NCI-H1417 (cell line): Measurements from ENCODE around the gene IL17C.
A peak's percentile ranks its signal among the peaks of the same experiment; 100 is the strongest.
"Not testable (repeated sequence)": the region's sequence is repeated elsewhere in the genome, so short reads cannot be mapped to it uniquely, and the experiment has no call there.

Experiments
- DNase-seq, 3 experiments: peaks; one replicate each; lab custom pipeline; 2025; lab: John Stamatoyannopoulos, UW

Gene IL17C, protein sequence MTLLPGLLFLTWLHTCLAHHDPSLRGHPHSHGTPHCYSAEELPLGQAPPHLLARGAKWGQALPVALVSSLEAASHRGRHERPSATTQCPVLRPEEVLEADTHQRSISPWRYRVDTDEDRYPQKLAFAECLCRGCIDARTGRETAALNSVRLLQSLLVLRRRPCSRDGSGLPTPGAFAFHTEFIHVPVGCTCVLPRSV

DNA sequence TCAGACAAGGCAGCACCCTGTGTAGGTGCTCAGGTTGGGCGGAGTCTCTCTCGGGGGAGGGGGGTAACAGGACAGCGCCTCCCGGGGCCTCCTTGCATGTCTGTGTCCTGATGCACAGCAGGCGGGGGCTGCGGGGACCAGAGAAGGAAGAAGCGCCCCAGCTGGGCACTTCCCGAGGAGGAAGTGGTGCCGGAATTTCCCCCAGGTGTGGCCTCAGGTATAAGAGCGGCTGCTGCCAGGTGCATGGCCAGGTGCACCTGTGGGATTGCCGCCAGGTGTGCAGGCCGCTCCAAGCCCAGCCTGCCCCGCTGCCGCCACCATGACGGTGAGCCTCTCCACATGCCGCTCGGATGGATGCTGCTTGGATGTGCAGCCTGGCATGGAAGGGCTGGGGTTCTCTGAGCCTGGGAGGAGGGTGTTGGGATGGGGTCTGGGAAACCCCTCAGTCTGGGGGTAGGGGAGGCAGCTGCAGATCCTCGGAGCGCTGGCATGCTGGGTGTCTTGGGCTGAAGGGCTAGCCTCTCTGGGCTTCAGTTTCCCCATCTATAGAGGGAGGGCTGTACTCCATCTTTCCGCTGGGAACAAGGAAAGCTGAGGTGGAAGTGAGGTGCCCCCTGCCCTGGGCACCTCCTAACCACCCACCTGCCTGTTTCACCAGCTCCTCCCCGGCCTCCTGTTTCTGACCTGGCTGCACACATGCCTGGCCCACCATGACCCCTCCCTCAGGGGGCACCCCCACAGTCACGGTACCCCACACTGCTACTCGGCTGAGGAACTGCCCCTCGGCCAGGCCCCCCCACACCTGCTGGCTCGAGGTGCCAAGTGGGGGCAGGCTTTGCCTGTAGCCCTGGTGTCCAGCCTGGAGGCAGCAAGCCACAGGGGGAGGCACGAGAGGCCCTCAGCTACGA lies at the start of gene IL17C:
IL17C (plus strand) TSS at position 250 of the 908 bp plus-strand sequence; CDS start at position 320, 70 bp downstream.
- DNase-seq = peak; percentile 58 to 82 (median 72)

DNA sequence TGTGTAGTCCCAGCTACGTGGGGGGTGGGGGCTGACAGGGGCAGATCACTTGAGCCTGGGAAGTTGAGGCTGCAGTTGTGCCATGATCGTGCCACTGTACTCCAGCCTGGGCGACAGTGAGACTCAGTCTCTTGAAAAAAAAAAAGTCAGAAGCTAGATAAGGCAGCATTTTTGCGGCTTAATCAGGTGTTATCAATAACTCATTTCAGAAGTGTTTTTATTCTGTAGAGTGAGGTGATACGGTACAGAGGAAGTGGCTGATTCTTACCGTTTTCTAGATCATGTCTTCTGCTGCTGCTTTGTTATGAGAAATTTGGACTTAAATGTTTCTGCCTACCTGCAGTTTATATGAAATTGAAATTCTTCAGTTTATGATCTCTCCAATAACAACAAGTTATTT lies 49.6 kb upstream of the IL17C start:
- DNase-seq = no peak

DNA sequence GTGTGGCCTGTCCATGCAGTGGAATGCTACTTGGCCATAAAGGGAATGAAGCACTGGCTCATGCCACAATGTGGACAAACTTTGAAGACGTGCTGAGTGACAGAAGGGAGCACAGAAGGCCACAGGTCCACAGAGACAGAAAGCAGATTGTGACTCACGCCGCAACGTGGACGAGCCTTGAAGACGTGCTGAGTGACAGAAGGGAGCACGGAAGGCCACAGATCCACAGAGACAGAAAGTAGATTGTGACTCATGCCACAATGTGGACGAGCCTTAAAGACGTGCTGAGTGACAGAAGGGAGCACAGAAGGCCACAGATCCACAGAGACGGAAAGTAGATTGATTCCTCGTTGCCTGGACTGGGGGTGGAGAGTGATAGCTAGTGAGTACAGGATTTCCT lies 48.9 kb upstream of the IL17C start:
- no peak for DNase-seq

DNA sequence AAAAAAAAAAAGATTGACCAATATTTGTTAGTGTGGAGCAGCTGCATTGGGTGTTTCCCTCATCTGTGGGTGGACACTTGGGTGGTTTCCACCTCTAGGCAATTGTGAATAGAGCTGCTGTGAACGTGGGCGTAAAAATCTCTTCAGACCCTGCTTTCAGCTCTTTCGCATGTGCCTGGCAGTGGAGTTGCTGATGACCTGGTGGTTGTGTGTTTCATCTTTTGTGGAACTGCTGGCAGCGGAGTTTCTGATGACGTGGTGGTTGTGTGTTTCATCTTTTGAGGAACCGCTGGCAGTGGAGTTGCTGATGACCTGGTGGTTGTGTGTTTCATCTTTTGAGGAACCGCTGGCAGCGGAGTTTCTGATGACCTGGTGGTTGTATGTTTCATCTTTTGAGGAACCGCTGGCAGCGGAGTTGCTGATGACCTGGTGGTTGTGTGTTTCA lies 46.8 kb upstream of the IL17C start:
- DNase-seq = no peak

DNA sequence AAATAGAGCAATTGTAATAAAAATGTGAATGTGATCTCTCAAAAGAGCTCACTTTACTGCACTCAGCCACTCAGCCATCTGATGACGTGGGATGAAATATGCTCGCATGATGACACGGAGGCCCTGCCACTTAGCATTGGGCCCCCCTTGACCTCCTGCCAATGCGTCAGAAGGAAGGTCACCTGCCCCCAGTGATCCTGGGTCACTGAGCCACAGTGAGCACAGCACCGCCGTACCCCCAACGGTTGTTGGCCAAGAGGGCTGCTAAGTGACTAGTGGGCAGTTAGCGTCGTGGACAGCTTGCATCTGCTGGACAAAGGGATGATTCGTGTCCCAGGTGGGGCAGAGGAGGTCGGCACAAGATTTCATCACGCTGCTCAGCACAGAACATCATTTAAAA lies 45.3 kb upstream of the IL17C start:
- no peak for DNase-seq

DNA sequence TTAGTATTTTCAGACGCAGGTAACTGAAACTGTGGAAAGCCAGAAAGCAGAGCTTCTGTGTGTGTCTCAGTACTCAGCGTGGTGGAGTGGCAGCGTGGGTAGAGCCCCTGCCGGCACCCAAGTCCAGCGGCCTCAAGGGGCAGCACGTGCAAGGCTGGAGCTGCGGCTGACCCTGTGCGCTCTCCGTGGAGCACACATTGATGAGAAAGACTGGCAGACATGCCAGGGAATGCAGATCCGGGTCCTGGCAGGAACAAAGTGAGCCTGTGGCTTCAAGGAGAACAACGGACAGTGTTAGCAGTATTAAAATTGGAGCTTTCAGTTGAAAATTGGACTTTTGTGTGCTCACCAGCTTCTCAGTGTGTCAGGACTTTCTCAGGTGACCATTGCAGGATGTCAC lies 44.9 kb upstream of the IL17C start:
- no peak for DNase-seq

DNA sequence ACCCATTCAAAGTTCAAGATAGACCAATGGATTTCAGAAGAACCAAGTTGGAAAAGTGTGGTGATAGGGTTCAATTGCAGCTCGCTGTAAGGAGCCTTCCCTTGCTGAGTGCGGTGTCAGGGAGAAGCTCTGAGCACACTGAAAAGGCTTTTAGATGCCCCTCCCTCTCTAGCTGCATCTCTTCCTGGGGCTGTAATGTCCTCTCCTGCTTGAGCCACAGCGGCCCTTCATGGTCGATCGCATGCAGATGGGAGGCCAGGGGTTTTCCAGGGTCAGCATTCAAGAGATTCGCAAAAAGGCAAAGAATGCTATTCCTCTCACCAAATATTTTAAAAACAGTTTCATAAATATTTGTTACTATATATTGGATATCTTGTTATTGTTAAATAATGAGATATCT lies 44.5 kb upstream of the IL17C start:
- DNase-seq = no peak

DNA sequence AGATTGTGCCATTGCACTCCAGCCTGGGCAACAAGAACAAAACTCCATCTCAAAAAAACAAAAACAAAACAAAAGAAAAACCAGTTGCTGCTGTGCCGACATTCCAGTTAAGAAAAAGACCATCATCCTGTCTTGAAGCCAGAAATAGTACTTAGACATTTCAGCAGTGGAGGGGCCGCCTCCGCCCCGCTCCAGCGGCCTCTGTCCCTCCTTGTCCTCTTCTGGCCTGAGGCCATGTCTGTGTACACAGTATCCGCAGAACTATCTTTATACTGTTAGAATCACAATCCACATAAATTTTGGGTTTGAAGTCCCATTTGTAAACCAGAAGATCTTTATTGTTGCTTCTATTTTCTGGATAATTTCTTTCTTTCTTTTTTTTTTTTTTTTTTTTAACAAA lies 43.3 kb upstream of the IL17C start:
- no peak for DNase-seq

DNA sequence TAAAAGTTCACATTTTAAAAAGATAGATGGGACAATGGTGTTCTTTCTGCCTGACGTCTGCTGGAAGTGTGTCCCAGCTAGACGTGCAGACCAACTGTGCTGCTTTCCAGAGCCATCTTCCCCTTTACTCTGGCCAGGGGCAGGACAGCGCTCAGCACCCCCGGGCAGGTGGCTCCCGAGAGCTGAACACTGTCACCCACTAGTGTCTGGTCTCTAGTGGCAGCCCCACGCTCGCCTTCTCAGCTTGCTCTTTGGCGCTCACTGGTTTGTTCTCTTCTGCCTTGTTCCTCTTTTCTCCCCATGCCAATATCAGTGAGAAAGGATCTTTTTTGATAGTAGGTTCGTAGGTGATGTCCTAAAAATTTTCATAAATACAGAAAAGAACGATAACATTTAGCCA lies 42.5 kb upstream of the IL17C start:
- no peak for DNase-seq

DNA sequence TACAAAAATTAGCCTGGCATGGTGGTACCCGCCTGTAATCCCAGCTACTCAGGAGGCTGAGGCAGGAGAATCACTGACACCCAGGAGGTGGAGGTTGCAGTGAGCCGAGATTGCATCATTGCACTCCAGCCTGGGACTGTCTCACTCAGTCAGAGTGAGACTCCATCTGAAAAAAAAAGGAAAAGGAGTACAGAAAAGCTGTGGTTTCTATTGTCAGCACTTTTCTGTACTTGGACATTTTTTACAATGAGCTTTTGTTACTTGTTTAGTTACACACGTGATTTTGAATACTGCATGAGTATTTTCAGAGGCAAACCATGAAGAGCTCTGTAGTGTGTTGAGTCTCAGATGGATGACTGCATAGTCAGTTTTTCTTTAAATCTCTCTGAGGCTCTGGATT lies 41.9 kb upstream of the IL17C start:
- no peak for DNase-seq

DNA sequence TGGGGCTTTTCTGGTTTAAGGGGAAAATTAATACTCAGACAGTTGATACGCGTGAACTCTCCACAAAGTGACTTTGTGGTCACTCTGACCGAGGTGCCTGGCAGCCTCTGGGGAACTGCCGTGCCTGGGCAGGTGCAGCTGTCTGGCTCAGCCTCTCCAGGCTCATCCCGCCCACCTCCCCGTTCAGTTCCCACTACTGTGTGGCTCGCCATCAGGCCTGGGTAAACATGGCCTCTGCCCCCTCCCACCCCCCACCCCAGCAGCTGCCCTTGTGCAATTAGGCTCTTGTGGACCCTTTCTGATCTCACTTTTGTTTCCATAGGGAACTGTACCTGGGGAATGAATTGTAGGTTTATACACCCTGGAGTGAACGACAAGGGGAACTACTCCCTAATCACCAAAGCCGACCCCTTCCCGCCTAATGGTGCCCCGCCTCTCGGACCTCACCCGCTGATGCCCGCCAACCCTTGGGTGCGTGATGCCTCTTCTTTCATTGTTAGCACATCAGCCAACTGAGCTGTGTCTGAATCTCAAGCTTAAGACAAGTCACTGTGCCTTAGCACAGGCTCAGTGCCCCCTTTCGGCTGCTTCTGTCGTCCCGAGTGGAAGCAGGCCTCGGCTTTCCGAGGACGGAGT lies 40.4 kb upstream of the IL17C start:
- DNase-seq = peak; percentile 38 to 85 (median 59)

DNA sequence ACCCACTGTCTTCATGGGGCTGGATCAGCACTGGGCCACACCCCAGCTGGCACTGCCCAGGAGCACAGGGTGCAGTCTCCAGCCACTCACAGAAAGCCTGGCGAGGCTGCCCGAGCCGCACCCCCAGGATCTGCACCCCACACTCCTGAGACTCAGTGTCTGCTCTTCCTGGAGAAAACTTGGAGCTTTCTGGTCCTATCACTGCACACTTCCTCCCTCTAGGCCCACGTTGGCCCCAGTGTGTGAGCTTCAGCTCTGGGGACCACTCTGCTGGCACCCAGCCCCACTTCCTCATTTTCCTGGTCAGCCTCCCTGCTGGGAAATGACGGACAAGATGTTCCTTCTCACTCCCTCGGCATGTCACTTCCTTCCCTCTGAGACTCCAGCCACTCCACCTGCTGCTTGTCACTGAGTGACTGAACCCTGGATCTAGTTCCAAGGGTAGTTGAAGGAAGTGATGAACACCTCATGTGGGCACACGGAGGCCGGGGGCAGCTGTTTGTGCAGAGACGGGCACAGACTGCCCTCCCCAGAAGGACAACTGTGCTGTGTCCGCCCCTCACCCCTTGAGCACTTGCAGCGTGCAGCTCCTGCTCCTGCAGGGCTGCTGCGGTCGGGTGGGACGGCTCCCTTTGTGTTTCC lies 39.2 kb upstream of the IL17C start:
- DNase-seq = no peak

DNA sequence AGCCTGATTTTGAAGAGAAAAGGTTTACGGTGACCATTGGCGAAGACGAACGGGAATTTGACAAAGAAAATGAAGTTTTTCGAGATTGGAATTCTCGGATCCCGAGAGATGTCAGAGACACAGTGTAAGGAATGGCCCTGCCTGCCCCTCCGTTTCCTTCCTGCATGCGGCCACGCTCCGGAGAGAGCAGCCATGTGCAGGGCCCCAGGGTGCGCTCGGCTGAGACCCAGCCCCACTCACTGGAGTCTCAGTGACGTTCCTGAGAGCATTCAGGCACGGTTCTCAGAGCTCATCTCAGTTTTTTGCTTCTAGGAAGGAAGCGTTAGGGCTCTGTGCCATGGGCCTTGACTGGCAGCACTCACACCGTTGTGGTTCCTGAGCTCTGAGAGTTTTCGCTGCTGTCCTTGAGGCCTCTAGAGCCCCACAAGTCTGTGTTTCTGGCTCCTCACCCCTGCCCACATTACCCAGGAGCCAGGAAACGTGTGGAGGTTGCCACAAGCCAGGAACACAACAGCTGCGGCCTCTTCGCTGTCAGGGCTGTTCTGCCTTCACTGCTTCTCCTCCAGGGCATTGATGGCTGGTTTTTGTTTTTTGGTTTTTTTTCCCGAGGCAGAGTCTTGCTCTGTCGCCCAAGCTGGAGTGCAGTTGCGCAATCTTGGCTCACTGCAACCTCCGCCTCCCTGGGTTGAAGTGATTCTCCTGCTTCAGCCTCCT lies 38.4 kb upstream of the IL17C start:
- no peak for DNase-seq

DNA sequence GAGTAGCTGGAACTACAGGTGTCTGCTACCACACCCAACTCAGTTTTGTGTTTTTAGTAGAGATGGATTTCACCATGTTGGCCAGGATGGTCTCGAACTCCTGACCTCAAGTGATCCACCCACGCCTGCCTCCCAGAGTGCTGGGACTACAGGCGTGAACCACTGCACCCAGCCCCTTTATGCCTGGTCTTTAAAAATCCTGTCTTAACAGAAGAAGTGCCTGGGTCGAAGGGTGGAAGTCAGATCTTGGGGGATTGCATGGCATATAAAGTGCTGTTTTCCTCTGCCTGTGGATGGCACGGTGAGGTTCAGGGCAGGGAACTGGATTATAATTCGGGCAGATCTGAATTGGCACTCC lies 37.9 kb upstream of the IL17C start:
- no peak for DNase-seq

DNA sequence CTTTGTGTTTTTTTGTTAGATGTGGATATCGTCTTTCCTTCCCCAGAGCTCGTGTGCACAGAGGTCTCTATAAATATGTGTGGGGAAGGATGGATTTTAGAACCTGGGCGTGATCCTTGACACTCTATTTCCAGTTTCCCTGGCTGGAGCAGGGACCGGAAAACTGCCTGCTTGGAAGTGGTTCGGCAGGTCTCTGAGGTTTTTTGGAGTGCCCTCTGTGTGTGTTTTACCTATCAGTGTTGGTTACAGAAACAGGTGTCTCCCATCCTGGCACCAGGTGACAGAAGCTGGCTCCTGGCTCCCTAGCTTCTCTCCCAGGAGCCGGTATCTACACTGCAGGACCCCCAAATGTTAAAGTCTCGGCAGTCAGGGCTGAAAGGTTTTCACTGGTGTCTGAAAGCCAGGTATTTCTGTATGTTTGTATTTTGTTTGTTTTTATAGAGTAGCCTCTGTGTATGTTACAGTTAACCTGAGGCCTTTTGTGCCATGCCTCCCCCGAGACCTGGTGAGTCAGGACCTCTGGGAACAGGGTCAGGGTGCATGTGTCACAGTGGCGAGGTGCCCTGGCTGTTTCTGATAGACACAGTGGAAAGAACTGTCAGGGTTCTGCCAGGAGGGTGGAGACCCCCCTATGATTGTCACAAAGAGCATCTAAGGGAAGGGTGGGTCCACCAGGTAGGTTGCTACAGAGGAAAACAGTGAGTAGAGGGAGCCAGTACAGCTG lies 36.9 kb upstream of the IL17C start:
- peak in 1 of 3 experiments; percentile 9 for DNase-seq

DNA sequence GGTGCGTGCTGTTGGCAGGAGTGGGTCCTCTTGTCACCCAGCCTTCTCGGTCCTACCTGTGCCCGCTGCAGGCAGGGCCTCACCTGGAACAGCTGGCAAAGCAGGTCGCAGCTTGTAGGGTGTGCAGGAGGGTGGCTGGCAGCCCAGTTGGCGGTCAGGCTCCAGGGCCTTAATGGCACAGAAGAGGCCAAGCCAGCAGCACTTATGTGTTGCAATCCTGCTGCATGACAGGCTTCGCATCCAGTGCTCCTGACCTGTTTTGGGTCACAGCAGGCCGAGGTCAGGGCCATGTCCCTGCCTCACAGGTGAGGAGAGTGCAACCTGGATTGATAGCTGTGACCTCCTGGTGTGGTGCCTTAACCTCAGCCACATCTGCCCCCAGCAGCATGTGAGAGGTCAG lies 36.3 kb upstream of the IL17C start:
- no peak for DNase-seq

DNA sequence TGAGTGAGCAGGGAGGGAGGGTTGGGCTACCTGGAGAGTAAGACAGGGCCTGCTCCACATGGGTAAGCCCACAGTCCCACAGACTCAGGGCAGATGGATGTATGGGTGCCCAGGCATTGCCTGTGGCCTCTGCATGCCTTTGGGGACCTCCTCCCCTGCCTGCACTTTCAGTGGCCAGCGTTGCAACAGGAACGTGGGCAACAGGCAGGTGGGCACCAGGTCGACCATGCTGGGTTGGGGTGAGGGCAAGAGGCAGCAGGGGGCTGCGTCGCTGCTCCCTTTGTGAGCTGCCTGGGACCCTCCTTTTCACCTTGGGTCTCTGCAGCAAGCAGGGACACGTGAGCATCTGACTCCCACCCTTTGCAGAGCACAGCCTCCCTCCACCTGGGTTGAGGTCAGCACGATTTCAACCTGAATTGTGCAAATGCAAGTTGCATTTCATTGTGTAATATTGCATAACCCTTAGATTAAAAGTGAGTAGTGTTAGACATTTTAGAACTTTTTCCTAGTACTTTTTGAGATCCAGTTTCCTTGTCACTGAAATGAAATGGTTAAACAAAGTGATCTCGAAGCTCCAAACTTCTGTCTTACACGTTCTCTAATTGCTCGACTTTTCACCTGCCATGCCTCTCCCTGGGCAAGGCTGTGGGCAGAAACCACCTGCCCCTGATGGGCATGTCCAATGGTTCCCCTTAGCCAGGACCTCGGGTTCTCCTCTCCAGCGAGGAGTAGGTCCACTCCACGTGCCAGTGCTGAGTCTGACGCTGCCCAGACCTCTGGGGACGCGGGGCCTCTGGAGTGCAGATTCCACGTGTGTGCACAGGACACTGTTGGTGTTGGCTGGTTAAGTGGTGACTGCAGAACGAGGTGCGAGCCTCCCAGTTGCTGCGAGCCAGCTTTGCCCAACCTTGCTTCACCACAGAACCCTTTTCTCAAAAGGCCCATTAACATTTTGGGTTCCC lies 32.9 kb upstream of the IL17C start:
- no peak for DNase-seq

DNA sequence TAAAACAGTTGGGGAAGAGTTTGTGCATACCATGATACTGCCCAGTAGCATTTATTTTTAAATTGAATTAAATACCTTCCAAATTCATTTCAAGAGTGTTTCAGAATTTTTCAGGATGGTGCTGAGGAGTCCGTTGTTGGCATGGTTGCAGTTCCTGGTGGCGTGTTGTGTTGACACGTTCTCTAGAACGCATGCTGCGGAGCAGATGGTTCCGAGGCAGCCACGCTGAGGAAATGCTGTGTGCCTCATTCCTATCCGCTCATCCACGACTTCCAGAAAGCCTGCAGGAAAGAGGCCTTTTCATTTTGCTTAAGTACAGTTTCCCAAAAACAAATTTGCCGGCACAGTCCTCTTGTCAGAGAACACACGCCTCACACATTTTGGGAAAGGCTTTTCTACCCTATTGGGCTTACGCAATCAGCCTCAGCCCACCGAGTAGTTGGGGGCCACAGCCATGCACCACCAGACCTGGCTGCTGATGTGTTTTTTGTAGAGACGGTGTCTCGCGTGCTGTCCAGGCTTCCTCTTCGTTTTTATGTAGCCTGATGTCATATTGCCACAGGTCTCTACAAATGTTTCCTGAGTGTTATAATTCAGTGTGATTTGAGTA lies 32.1 kb upstream of the IL17C start:
- DNase-seq = no peak

DNA sequence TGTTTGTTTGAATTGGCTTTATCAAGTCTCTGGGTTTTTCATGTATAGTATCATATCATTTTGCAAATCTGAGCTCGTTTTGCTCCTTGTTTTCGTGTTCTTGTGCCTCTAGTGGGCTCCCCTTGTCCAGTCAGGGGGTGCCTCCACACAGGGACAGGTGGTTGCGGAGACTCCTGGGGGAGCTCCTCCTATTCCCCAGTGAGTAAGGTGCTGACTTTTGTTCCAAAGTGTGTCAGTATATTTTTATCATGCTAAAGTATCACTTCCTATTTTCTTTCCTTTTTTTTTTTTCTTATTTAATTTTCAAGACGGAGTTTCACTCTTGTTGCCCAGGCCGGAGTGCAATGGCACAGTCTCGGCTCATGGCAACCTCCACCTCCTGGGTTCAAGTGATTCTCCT lies 30.3 kb upstream of the IL17C start:
- DNase-seq = no peak

DNA sequence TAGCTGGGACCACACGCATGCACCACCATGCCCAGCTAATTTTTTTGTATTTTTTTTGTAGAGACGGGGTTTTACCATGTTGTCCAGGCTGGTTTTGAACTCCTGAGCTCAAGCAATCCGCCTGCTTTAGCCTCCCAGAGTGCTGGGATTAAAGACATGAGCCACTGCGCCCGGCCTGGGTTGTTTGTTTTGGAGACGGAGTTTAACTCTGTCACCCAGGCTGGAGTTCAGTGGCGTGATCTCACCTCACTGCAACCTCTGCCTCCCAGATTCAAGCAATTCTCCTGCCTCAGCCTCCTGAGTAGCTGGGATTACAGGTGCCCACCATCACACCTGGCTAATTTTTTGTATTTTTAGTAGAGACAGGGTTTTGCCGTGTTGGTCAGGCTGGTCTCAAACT lies 28.9 kb upstream of the IL17C start:
- not testable (repeated sequence) for DNase-seq
